A204.1 (cell line): Measurements from ENCODE around the gene TLR5.

Experiments
- FAIRE-seq: peaks from 2 replicates; lab custom pipeline; 2012; peaks lifted over from hg19 to GRCh38; lab: Jason Lieb, UNC

The TLR5 gene

DNA sequence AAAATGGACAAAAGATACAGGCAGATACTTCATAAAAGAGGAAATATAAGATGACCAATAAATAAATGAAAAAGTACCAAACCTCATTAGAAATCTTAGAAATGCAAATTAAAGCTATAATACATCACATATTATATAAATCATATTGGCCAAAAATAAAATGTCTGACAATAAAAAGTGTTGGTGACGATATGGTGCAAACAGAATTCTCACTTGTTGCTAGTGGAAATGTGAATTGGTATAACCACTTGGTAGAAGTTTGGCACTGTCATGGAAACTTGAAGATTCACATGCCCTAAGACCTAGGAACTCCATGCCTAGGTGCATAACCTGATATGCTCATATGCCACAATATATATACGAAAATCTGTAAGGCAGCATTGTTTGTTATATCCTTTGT, 4.4 kb upstream of the TLR5 start:
- no peak for FAIRE-seq

DNA sequence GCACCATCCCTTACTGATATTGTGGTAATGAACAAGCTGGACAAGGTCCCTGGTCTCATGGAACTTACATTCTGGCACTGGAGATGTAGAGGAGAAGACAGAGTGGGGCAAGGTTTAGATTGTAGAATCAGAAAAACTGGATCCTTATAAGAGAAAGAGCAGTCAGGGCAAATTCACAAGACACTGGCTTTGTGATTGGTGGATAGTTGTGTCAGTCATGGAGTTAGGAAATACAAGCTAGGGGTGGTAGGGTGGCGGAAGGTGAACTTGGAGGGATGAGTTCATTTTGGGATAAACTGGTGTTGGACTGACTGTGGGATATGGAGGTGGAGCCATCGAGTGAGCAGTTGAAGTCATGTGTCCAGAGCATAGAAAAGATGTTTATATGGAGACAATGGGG, 3.7 kb upstream of the TLR5 start:
- no peak for FAIRE-seq

DNA sequence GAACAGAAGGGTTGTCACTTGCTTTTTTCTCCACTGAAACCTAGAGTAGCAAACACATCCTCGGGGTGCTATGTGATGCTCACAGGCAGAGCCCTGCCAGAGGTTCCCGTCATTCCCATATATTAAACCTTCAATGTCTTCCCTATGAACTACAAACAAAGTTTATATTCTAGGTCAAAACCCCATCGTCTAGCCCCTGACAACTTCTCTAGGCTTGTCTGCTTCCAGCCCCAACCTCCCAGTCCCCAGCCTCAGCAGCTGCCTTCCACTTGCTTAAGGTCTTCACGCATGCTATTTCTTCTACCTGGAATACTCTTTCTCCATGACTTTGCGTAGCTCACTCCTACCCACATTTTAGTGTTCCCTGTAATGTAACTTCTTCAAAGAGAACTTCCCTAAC, 1.9 kb upstream of the TLR5 start:
- no peak for FAIRE-seq

DNA sequence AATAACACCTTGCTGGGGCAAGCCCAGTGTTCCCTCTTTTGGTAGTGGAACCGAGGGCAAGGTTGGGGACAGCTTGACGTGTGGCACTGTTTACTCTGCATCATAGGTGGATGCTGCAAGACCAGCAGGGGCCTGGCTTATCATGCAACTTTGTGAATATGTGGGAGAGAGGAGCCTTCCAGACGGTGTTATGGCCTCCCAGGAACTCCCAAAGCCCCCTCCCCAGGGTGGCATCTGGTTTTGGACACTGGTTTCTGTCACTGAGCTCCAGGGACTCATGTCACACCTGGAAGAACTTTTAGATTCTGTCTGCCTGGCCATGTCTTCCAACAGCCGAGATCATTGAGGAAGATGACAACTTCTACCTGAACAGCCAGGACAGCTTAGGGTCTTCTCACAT, 1.4 kb upstream of the TLR5 start:
- FAIRE-seq: no peak

DNA sequence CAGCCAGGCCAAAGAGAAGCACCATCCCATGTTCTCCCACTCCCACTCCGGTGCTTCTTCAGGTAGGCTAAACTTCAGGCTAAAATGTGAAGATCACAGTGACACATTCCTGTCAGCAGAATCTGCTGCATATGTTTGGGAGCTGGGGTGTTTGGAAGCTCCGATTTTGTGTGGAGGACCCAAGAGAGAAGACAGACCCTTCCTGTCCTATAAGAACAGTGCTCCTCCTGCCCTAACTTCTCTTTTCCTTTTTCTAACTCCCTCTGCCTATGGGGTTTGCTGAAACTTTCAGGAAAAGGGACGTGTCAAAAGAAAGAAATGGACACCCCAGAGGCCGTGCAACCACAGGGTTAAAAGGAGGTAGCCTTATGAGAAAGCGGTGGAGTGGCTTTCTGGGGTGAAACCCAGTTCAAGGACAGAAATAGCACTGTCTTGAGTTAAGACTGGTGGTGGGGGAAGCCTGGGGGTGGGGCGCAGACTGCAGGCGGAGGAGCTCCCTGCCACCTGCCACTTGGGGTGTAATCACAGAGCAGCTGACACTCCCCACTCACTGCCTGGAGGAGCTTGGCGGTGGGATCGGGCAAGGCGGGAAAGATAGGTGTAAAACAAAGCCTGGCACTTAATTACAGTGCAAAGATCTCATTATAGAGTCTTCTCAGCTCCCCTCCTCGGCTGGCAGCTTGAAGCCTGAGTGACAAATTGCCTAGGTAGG, 645 bp upstream of the TLR5 start:
- no peak for FAIRE-seq

DNA sequence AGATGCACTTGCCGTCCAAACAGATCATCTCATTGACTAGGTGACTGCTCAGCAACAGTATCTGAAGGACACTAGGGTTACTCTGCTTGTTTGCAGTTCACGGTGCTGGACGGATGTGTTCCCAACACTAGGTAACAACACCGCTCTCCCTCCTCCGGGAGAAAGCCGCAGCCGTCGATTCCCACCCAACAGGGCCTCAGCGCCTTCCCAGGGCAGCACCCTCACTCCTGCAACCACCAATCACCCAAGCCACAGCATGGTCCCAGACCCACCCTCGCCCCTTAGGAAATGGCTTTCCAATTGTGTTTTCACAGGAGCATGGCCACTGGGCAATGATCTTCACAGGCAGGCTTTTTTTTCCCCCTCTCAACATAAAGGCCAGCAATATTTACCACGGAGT, 779 bp downstream of the TLR5 start:
- FAIRE-seq: no peak

DNA sequence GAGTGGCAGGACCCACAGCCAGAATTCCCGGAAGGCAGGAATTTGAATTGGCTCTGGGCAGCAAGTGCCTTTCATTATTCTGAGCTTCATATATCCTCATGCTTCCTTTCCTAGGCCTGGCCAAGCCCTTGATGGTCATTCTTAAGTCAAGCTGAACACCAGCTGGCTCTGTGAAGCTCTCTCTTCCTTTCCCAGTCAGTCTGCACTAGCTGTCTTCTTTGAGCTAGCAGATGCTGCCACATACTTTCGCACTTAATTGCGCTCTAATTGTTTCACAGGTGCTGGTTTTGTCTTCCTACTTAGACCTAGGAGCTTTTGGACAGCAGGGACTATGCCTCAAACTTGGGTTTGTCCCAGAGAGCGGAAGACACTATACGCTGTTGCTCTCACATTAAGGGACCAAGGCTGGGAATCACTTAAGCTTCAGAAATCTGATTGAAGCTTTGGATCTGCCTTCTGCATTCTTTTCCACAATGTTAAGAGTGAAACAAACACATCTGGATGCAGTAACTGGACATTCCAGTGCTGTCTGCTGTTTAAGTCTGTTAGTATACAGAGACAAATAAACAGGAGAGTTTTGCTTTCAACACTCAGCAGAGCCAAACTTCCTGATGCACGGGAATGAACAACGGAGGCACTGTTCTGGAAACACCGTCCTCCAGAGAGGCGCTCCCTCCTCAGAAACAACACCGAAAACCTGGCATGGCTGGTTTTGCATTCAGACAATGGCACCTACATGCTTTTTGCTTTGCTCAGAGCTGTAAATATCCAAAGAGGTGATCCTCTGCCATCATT, 2.2 kb downstream of the TLR5 start:
- FAIRE-seq: no peak

DNA sequence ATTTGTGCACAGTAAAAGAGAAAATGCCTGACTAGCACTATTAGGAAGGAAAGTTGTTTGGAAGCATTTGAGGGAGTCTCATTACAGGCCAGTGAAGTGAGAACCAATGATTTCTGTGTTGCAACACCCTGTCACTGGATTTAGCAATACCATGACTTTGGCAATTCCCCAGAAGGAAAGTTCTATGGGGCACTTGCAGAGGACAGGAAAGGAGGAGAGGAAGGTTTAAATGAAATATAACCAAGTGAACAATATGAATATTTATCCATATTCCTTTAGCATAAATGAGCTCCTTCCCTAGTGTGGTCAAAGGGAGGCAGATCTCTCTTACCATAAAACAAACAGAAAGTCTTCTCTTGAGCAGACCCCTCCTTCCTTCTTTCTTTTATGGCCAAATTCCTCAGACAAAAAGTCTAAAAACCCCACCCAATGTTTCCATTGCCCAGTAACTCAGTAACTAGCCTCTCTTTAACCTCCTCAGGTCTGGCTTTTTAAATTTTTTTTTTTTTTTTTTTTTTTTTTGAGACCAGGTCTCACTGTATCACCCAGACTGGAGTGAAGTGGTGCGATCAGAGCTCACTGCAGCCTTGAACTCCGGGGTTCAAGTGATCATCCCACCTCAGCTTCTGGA, 5.5 kb downstream of the TLR5 start:
- no peak for FAIRE-seq

DNA sequence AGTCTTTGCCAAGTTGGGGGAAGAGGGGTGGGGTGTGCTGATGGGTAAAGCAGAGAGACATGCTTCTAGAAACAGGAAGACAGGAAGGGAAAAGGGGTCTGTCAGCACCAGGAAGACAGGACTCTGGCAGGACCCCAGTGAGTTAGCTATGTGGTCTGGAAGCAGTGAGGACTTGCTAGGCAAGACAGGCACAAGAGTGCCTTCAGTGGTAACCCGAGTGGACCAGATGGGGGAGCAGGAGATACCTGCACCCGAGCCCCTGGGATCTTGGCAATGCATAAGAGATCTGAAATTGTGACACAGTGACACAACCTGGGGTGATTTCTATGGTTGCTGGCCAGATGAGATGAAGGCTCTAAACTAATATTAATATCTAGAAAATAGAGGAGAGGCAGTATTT, 7.0 kb downstream of the TLR5 start:
- FAIRE-seq: no peak

DNA sequence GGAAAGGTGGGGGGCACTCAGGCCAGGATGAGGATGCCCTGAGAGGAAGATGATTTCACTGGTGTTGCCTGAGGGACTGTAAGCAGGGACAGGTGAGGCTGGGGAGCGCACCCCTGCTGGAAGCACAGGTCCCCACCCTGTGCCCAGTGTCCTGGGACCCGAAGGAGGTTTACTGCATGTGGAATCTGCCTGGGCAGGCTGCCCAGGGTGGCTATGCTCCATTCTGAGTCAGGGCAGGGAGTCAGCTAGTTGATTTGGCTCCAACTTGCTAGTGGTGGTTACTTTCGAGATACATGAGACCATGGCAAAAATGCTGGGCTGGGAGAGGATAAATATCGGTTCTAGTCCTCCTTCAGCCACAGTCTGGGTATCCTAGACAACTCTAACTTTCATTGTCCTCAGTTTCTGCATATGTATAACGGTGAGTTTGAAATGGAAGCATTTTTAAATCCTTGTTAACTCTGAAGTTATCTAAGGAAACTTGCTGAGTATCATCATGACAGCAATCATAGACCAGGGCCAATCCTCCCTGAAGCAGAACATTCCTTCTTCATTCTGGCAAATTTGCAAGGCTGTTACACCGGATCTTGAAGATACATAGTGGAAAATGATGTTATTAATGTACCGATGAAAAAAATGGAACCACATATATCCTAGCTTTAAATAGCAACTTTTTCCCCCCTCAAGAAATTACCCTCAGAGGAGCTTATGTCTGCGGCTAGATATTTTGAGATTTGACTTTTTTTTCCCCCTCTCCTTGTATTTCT, 7.7 kb downstream of the TLR5 start:
- no peak for FAIRE-seq

DNA sequence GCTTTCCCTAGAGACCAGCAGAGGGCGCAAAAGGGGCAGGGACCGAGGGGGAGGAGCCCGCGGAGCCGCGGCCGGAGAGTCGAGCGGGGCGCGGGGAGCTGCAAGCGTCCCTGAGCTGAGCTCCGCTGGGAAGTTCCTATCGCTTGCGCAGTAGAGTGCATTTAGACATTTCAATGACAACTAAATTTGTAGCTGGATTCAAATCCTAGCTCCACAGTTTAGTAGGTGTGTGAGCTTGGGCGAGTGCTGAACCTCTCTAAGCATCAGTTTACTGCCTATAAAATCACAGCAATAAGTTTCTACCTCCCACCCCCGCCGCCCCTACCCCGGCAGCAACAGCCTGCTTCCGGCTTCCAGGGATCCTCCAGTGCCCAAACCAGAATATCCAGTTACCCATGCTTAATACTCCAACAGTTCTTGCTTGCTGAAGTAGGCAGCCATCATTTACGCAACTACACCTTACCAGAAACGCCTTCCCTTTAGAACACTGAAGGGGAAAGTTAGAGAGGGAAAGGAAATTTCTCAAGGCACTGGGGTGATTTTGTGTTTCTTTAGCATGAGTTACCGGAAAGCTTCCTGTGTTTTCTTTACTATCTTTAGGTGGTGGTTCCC, 9.1 kb downstream of the TLR5 start:
- peak; percentile 66 for FAIRE-seq

DNA sequence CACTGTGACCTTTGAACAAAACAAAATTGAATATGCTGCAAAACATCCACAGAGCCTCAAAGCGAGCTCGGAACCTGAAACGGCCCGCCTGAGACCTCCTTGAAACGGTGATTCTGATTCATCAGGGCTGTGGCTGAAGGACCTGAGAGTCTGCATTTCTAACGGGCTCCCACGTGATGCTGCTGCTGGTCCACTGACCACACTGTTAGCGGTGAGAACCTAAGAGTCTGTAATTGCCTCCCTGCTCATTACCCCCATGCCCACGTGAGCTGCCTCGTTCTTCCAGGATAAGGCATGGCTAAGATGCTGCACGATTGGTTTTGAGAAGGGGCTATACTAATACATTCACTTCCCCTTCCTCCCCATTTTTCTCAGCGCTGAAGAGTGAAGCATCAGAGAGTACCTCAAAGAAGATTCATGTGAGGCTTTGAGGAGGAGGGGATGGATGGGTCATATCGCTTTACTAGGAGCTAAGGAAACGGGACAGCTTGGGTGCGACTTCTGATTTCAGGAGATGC, 9.7 kb downstream of the TLR5 start:
- no peak for FAIRE-seq

DNA sequence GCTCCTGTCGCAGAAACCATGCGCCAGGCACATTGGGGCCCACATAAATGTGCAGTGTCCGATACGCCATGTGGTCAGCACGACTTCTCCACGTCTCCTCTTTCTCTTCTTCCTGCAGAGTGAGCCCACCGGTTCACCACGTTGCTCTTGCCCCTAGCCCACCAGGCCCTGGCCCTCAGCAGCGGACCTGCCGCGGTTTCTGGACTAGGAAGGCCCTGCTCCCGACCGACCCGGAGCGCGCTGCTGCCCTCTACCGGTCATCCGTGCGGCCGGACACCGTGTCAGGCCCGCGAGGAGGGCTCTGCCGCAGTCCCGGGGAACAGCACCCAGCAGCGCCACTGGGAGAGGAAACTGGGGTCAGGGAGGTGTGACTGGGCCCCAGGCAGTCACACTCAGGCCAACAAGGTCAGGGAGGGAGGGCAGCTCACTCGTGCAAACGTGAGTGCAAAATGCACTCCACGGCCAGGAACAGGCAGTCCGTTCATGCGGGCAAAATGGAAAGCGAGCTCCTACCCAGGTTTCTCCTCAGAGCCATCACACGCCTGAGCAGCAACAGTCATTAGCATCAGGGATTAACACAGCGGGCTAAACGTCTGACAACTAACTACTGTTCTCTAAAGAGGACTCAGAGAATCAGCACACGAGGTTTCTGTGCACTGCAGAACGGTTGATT, 13.7 kb downstream of the TLR5 start:
- no peak for FAIRE-seq

DNA sequence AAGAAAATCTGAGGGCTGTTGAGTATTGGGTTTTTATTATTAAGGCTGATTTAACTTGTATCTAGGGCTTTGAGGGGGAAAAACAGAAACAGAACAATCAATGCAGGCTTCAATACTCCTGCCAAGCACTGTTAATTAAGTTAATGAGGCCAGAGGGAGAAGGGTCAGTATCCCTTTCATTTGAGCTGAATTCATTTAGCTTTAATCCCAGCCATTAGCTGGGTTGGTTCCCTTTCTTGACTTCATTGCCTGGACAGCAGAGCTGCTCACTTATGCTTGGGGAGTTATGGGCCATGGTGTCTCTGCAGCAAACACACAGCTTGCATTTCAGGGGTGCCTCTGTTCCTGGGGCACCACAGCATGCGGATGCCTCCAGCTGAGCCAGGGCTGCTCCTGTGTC, 16.3 kb downstream of the TLR5 start:
- no peak for FAIRE-seq

DNA sequence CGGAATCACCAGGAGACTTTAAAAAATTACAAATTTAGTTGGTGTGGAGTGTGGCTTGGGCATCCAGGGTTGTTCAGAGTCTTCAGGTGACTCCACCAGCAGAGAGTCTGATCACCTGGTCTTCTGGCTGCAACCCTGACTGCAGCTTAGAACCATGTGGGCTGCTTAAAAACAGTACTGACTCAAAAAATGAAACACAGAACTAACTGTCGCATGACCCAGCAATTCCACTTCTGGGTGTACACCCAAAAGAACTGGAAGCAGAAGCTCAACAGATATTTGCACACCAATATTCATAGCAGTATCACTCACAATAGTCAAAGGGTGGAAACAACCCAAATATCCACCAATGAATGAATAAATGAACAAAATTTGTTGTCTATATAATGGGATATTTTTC, 17.3 kb downstream of the TLR5 start:
- no peak for FAIRE-seq

DNA sequence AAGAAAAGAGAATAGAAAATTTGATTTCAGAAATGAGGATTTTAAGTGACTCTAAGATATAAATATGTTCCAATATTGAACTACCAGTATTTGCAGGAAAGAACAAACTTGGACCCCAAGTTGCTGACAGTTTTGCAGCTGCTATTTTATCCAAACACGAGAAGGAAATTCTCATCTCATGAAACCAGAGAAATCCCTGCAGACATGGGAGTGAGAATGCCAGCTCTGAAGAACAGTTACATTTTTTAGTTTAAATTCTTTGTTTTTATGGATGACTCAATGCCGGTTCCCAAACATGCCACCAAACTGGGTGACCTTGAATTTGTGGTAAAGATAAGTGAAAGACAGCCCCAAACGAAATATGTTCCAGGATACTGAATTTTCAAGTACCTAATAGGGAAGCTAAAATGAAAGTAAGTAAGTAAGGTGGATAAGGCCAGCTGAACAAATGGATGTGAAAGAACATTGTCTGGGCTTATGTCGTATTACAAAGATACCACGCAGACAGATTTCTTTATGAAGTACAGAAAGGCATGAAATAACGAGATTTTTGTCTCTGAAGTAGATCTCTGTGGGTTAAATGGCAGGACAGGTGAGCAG, 19.9 kb downstream of the TLR5 start:
- FAIRE-seq: no peak

DNA sequence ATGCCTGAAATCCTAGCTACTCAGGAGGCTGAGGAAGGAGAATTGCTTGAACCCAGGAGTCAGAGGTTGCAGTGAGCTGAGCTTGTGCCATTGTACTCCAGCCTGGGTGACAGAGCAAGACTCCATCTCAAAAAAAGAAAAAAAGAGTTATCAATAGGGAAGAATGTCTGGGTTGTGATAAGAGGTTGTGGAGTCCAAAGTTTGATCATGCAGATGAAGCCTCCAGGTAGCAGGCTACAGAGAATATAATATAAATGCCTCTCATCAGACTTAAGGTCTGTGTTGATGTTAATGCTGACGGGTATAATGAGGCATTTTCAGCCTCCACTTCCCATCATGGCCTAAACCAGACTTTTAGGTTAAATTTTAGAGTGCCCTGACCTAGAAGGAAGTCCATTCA, 24.6 kb downstream of the TLR5 start:
- no peak for FAIRE-seq

DNA sequence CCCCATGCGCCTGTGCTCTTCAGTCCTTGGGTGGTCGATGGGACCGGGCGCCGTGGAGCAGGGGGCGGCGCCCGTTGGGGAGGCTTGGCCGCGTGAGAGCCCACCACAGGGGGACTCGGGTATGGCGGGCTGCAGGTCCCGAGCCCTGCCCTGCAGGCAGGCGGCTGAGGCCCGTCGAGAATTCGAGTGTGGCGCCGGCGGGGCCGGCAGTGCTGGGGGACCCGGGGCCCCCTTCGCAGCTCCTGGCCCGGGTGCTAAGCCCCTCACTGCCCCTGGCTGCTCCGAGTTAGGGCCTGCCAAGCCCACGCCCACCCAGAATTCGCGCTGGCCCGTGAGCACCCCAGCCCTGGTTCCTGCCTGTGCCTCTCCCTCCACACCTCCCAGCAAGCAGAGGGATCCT, 26.1 kb downstream of the TLR5 start:
- no peak for FAIRE-seq

DNA sequence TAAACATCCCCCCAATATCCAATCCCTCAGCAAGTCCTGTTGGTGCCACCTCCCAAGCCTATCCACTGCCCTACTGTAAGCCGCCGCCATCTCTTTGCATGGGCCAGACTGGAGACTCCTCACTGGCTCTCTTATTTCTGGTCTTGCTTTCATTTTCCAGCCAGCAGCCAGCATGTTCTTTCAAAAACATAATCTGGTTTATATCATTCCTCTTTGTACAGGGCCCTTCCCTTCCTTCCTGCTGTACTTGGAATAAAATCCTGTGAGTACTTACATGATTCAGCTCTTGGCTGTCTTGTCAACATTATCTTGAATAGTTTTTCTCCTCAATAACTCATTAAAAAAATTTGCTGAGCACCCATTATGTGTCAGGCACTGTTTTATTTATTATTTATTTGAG, 28.2 kb downstream of the TLR5 start:
- FAIRE-seq: no peak

DNA sequence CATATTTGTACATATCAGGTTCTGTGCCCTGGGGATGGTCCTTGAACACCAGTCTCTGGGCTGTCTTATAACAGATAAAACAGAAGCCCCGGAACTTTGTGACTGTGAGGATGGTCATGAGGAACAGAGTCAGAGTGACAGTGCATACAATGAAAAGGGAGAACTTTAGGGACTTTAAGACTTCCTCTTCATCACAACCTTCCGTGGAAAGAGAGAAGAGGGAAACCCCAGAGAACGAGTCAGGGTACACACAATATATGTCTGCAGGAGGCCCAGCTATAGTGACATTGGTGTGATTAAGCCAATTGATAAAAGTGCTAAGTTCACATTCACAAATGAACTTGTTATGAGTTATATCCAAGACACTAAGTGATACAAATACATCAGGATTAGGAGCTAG, 32.1 kb downstream of the TLR5 start:
- FAIRE-seq: no peak

DNA sequence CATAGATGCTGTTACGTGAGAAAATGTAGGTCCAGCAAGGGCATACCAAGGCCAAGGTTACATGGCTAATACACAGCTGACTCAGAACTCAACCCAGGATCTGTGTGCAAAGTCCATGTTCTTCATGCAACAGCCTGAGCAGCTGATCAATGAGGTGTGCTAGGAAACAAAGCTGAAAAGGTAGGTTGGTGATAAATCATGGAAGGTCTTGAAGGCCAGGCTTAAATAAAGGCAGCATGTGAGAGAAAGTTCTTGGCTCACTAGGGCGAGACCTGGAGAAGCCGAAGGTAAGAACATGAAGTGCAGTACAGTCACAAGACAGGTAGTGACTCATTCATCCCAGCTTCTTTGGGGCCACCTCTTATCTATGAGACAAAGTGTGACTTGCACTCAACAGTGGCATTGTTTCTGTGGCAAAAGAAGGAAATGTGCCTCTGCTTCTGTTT, 33.4 kb downstream of the TLR5 start:
- FAIRE-seq: no peak
